SU-DHL-6 (cell line): ENCODE data around the gene KMT5B.

Experiments
- EZH2phosphoT487 ChIP-seq: fragments of 200-600 bp; sonication (generic), shearing (Covaris generic); conservative IDR thresholded peaks from 2 replicates; pipeline ENCODE4 v1.6.1; 2018; ENCODE audit warnings: mild to moderate bottlenecking, antibody characterized with exemption, low read length, moderate library complexity, mixed read lengths
- TF ChIP-seq, protein P1 (sequence below): fragments of 200-600 bp; sonication (generic); IDR thresholded peaks from one replicate; pipeline ENCODE4 v1.5.1; 2017; ENCODE audit warnings: antibody characterized with exemption, mild to moderate bottlenecking, low read length, moderate library complexity; ENCODE audit not compliant: insufficient read depth, poor library complexity, severe bottlenecking

DNA sequence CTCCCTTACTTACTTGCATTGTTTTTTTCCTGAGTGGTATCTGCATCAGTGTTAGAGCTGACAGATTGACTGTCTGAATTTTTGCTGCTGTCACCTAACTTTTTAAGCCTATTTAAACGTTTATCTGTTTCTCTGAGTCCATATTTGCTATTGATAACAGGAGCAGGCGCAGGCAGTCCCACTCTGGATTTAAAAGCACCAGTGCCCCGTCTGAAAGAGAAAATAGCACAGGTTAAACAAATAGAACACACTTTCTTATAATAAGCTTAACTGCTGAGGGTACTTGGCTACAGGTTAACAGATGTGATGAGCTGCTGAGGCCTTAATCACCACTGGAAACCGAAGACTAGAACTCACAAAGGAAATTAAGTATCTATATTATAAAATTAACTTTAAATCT is 46.1 kb downstream of the KMT5B start:
- no peak for TF ChIP-seq EZH2phosphoT487
- TF ChIP-seq, protein P1, sequence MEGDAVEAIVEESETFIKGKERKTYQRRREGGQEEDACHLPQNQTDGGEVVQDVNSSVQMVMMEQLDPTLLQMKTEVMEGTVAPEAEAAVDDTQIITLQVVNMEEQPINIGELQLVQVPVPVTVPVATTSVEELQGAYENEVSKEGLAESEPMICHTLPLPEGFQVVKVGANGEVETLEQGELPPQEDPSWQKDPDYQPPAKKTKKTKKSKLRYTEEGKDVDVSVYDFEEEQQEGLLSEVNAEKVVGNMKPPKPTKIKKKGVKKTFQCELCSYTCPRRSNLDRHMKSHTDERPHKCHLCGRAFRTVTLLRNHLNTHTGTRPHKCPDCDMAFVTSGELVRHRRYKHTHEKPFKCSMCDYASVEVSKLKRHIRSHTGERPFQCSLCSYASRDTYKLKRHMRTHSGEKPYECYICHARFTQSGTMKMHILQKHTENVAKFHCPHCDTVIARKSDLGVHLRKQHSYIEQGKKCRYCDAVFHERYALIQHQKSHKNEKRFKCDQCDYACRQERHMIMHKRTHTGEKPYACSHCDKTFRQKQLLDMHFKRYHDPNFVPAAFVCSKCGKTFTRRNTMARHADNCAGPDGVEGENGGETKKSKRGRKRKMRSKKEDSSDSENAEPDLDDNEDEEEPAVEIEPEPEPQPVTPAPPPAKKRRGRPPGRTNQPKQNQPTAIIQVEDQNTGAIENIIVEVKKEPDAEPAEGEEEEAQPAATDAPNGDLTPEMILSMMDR: no peak
